H1 (cell line): ENCODE measurements around the gene STRIP2. TPM values are rescaled to one million over a fixed set of nuclear protein-coding genes. Genes with fewer than 3 reads are reported as not detected.
A peak's percentile ranks its signal among the peaks of the same experiment; 100 is the strongest.

ENCODE experiments used
- CTCF ChIA-PET: fragments of 300-600 bp; sonication (Branson Sonifier 250); formaldehyde crosslinking; loops from one replicate; lab custom pipeline; 2021; ENCODE audit not compliant: partially characterized antibody; lab: Charles Lee
- POLR2A ChIA-PET: fragments of 300-600 bp; sonication (Branson Sonifier 250); formaldehyde crosslinking; loops from one replicate; lab custom pipeline; 2021; ENCODE audit warnings: inconsistent platforms; ENCODE audit not compliant: partially characterized antibody; lab: Charles Lee
- DNase-seq, 2 experiments: peaks; one replicate each; pipeline versions ENCODE4 v3.0.0 to v3.0.0-alpha.2; 2010 to 2022; ENCODE audit warnings: low spot score in 2 of 2, low read depth in 1 of 2, mixed read lengths in 1 of 2
- FAIRE-seq: peaks from 2 replicates; lab custom pipeline; 2011; peaks lifted over from hg19 to GRCh38; lab: Jason Lieb, UNC
- H2AFZ ChIP-seq: 2 replicates; pipeline ENCODE4 v1.8.1; 2012; ENCODE audit warnings: low read length, inconsistent platforms
- H2AK5ac ChIP-seq: 2 replicates; pipeline ENCODE4 v1.6.1; 2013; ENCODE audit warnings: low read depth, low read length
- H2BK120ac ChIP-seq: replicated peaks from 2 replicates; pipeline ENCODE3; 2013; ENCODE audit warnings: low read depth, low read length, inconsistent platforms
- H2BK12ac ChIP-seq: 2 replicates; pipeline ENCODE4 v1.6.1; 2013; ENCODE audit warnings: low read depth, low read length
- H2BK15ac ChIP-seq: 2 replicates; pipeline ENCODE4 v1.6.1; 2013; ENCODE audit warnings: low read length
- H2BK20ac ChIP-seq: 2 replicates; pipeline ENCODE4 v1.6.1; 2013; ENCODE audit warnings: low read length
- H2BK5ac ChIP-seq: 2 replicates; pipeline ENCODE4 v1.6.1; 2013; ENCODE audit warnings: low read depth, low read length
- H3K14ac ChIP-seq: 2 replicates; pipeline ENCODE4 v1.6.1; 2013; ENCODE audit warnings: inconsistent platforms; ENCODE audit not compliant: insufficient read length
- H3K18ac ChIP-seq: 2 replicates; pipeline ENCODE4 v1.6.1; 2013; ENCODE audit warnings: low read length; ENCODE audit errors: extremely low read depth
- H3K23ac ChIP-seq: 2 replicates; pipeline ENCODE4 v1.6.1; 2013; ENCODE audit warnings: inconsistent platforms; ENCODE audit not compliant: insufficient read length
- H3K23me2 ChIP-seq: 2 replicates; pipeline ENCODE4 v1.6.1; 2013; ENCODE audit warnings: low read depth, low read length
- H3K27ac ChIP-seq: 2 replicates; pipeline ENCODE4 v1.6.1; 2011; ENCODE audit warnings: low read depth, low read length, inconsistent platforms
- H3K27me3 ChIP-seq, 4 experiments: replicated peaks in 1 of 4; 1 replicate in 1 of 4; 2 replicates in 3 of 4; pipeline versions ENCODE4 v1.6.1 to v1.8.1; 2011 to 2013; ENCODE audit warnings: low read length in 3 of 4, mild to moderate bottlenecking in 3 of 4, inconsistent platforms in 2 of 4, mixed read lengths in 2 of 4, moderate library complexity in 1 of 4; ENCODE audit not compliant: control insufficient read depth in 3 of 4, insufficient read depth in 3 of 4; ENCODE audit errors: extremely low read depth in 1 of 4
- H3K36me3 ChIP-seq, 4 experiments: 2 replicates each; pipeline versions ENCODE4 v1.6.1 to v1.8.1; 2011 to 2013; ENCODE audit warnings: mild to moderate bottlenecking in 4 of 4, low read length in 3 of 4, moderate library complexity in 2 of 4, control low read depth in 1 of 4, inconsistent platforms in 1 of 4; ENCODE audit not compliant: insufficient read depth in 4 of 4, control insufficient read depth in 2 of 4
- H3K4ac ChIP-seq: replicated peaks from 2 replicates; pipeline ENCODE3; 2013; ENCODE audit warnings: low read length, low read depth, mixed read lengths, inconsistent platforms; ENCODE audit not compliant: insufficient read length
- H3K4me1 ChIP-seq, 4 experiments: replicated peaks in 1 of 4; 1 replicate in 1 of 4; 2 replicates in 3 of 4; pipeline versions ENCODE4 v1.6.1 to v1.8.1; 2011 to 2013; ENCODE audit warnings: low read length in 3 of 4, inconsistent platforms in 2 of 4, mixed read lengths in 1 of 4; ENCODE audit not compliant: insufficient read depth in 4 of 4, control insufficient read depth in 3 of 4
- H3K4me2 ChIP-seq, 2 experiments: 2 replicates each; pipeline versions ENCODE4 v1.6.1 to v1.8.1; 2011 to 2013; ENCODE audit warnings: low read depth in 2 of 2, low read length in 2 of 2, control low read depth in 1 of 2, inconsistent platforms in 1 of 2, mild to moderate bottlenecking in 1 of 2; ENCODE audit not compliant: insufficient read depth in 1 of 2
- H3K4me3 ChIP-seq, 4 experiments: fragments of 200-600, 300-600 bp in 1 of 4; sonication (generic), shearing (Covaris generic), sonication (Bioruptor Twin) in 1 of 4; 2 replicates each; pipeline versions ENCODE4 v1.5.1 to v1.8.1; 2011 to 2016; ENCODE audit warnings: low read length in 4 of 4, low read depth in 3 of 4, control low read depth in 2 of 4, inconsistent platforms in 2 of 4, mild to moderate bottlenecking in 2 of 4, mixed read lengths in 1 of 4, moderate library complexity in 1 of 4; ENCODE audit not compliant: insufficient read depth in 2 of 4; ENCODE audit errors: extremely low read depth in 1 of 4
- H3K56ac ChIP-seq: replicated peaks from 2 replicates; pipeline ENCODE3; 2013; ENCODE audit warnings: low read depth, mild to moderate bottlenecking, mixed read lengths, low read length, inconsistent platforms; ENCODE audit not compliant: insufficient read length
- H3K79me1 ChIP-seq: 2 replicates; pipeline ENCODE4 v1.6.1; 2013; ENCODE audit warnings: low read depth, low read length, control low read depth
- H3K79me2 ChIP-seq, 2 experiments: 2 replicates each; pipeline versions ENCODE4 v1.6.1 to v1.8.1; 2012 to 2013; ENCODE audit warnings: low read length in 2 of 2, mild to moderate bottlenecking in 2 of 2, inconsistent platforms in 1 of 2; ENCODE audit not compliant: insufficient read depth in 2 of 2, control insufficient read depth in 1 of 2
- H3K9ac ChIP-seq, 4 experiments: replicated peaks in 1 of 4; 1 replicate in 1 of 4; 2 replicates in 3 of 4; pipeline versions ENCODE4 v1.6.1 to v1.8.1; 2011 to 2013; ENCODE audit warnings: low read depth in 3 of 4, low read length in 3 of 4, control low read depth in 2 of 4, mild to moderate bottlenecking in 2 of 4, moderate library complexity in 2 of 4, inconsistent platforms in 1 of 4; ENCODE audit errors: extremely low read depth in 1 of 4
- H3K9me3 ChIP-seq, 2 experiments: 2 replicates each; pipeline versions ENCODE4 v1.6.1 to v1.8.1; 2012 to 2013; ENCODE audit warnings: mild to moderate bottlenecking in 2 of 2, moderate library complexity in 2 of 2, control low read depth in 1 of 2, inconsistent platforms in 1 of 2, low read depth in 1 of 2, low read length in 1 of 2, mixed read lengths in 1 of 2; ENCODE audit not compliant: insufficient read depth in 2 of 2
- H4K20me1 ChIP-seq, 2 experiments: replicated peaks in 1 of 2; 2 replicates each; pipeline versions ENCODE3 to v1.8.1; 2011 to 2013; ENCODE audit warnings: inconsistent platforms in 2 of 2, low read length in 2 of 2, mild to moderate bottlenecking in 1 of 2; ENCODE audit not compliant: insufficient read depth in 2 of 2, control insufficient read depth in 1 of 2
- H4K5ac ChIP-seq: 2 replicates; pipeline ENCODE4 v1.6.1; 2013; ENCODE audit warnings: low read length, low read depth, mixed read lengths, inconsistent platforms; ENCODE audit not compliant: insufficient read length
- H4K8ac ChIP-seq: 2 replicates; pipeline ENCODE4 v1.8.0; 2013; ENCODE audit warnings: mild to moderate bottlenecking, moderate library complexity, low read length, inconsistent platforms; ENCODE audit not compliant: insufficient read depth; ENCODE audit errors: extremely low read depth
- H4K91ac ChIP-seq: replicated peaks from 2 replicates; pipeline ENCODE3; 2013; ENCODE audit warnings: low read length, mixed read lengths, inconsistent platforms; ENCODE audit not compliant: insufficient read length
- MAFK ChIP-seq: IDR thresholded peaks from 2 replicates; pipeline ENCODE4 v1.6.1; 2012; ENCODE audit warnings: low read depth, mild to moderate bottlenecking, improper control_type of control experiment, low read length
- WGBS, 2 experiments: shearing (Covaris generic) in 1 of 2; methylation state at CpG; one replicate each; pipeline versions ENCODE4 v1.1.6 to v1.1.7; 2013 to 2015; ENCODE audit warnings: low lambda C conversion rate in 2 of 2, mixed read lengths in 2 of 2, inconsistent platforms in 1 of 2, low coverage in 1 of 2, missing lambda C conversion rate in 1 of 2; ENCODE audit not compliant: insufficient replicate concordance in 2 of 2, insufficient coverage in 1 of 2, insufficient read length in 1 of 2; ENCODE audit errors: extremely low coverage in 1 of 2, missing lambda C conversion rate in 1 of 2; 5-methylcytosine and 5-hydroxymethylcytosine counted together
- polyA plus RNA-seq, 7 experiments: library from polyadenylated mRNA; depleted of rRNA in 3 of 7; stranded (reverse) in 5 of 7; unstranded in 2 of 7; fragments of >200 nt in 5 of 7; fragments of 200-250 nt in 2 of 7; gene quantifications; 1 replicate in 5 of 7; 2 replicates in 1 of 7; 4 replicates in 1 of 7; pipeline versions ENCODE4 v1.2.1 to v1.2.3, GENCODE V29; 2011 to 2013; ENCODE audit warnings: missing spikeins in 2 of 7, mixed read lengths in 2 of 7
- total RNA-seq: library from RNA; stranded (reverse); fragmentation: NEBNext Ultra II Directional; extraction: Animal tissue kit (Norgen Biotek cat#: 25700); gene quantifications from 2 replicates; pipeline ENCODE4 v1.2.1, GENCODE V29; 2021

The STRIP2 gene
- total and polyA plus RNA-seq, 2 of the 8 experiments (the other 6 are each of a cell fraction or from before 2014, with no cell fraction given) = 5.3 to 8.2 TPM

DNA sequence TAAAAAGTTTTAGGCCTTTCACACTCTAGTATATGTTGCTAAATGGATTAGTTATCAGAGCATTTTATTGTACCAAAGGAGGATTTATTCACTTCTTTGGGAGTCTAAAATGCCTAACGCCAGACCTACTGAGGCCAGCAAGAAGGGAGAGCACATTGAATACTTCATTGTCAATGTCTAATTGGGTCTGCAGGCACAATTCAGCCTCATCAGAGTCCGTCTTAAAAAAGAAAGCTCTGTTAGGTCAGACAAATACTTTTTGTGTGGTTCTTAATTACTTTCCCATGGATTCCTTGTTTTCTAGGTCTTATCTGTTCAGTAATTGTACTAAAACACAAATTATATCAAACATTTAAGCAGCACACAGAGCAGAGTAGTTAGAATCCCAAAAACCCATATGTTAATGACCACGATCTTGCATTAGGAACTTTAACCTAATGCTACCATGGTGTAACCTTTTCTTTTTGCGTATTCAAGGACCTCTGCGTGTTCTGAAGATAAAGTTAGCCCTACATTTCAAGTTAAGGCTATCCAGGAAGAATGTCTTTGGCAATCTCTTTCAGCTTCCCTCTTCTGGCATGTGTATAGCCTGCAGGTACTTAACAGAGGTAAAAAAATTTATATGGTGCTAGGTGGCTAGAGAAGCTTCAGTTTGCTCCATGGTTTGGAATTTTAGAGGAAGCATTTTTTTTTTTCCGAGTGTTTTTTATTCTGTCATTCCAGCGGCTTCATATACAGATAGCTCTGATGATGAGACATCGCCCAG lies 45.7 kb upstream of the STRIP2 start:
- Histone ChIP-seq H3K9me3 (no peaks in the 10 kb centered on the region), H3K4me3 (no peak overlapping the region), H3K4me1 (peaks cover 0 to 5% (median 1%) of the 10 kb centered on the region in 4 experiments; a peak in 2 of 7 replicates), H4K5ac (no peak overlapping the region), H3K4ac (no peak overlapping the region), H3K79me1 (no peaks in the 10 kb centered on the region), H4K20me1 (no peaks in the 10 kb centered on the region), H3K23me2 (no peaks in the 10 kb centered on the region), H2BK120ac (no peak overlapping the region), H2AFZ (no peak overlapping the region), H3K27me3 (no peaks in the 10 kb centered on the region), H2BK15ac (no peak overlapping the region), H3K79me2 (no peaks in the 10 kb centered on the region), H3K27ac (no peak overlapping the region), H3K56ac (no peak overlapping the region), H4K91ac (no peak overlapping the region), H2BK5ac (no peak overlapping the region), H2BK20ac (no peak overlapping the region), H3K9ac (no peak overlapping the region), H3K4me2 (no peak overlapping the region), H3K36me3 (peaks cover 0 to 9% (median 4%) of the 10 kb centered on the region in 4 experiments; a peak in 5 of 8 replicates), H2AK5ac (no peak overlapping the region), H3K14ac (no peak overlapping the region), H3K18ac (no peak overlapping the region), H2BK12ac (no peak overlapping the region), H4K8ac (no peak overlapping the region), H3K23ac (no peak overlapping the region)
- WGBS, 2 experiments = 91% methylated on average over 8 of the region's 8 CpGs; no CpG with 5 or more reads in 1 of the 2 experiments
- CTCF ChIA-PET = interaction anchor here (0.6 to 6.3 kb wide), 12 partner anchors 12 to 441 kb away, joined by 3 to 69 read pairs (median 6); partner anchors contain the start of gene STRIP2
- POLR2A ChIA-PET = interaction anchor here (0.6 to 3.6 kb wide), 3 partner anchors 9 to 133 kb away, joined by 3 to 13 read pairs (median 3); partner anchors contain the start of gene STRIP2
- DNase-seq (no peak), FAIRE-seq (peak; percentile 24)
- TF ChIP-seq MAFK = no peak
